Gastrocnemius medialis (tissue), 4 donors: Measurements from ENCODE around the gene CCR5. TPM values are rescaled to one million over a fixed set of nuclear protein-coding genes. Genes with fewer than 3 reads are reported as not detected.

Source experiments
- ATAC-seq, 2 donors: fragments of 150-250 bp; one replicate each; pipeline ENCODE4 v1.9.1; 2016
- DNase-seq, 2 donors: peaks; one replicate each; pipeline ENCODE4 v3.0.0-alpha.2; 2019
- H3K27ac ChIP-seq, 4 donors: fragments of 200-600 bp; sonication (generic); 1 replicate in 1 of 4; 2 replicates in 3 of 4; pipeline ENCODE4 v1.5.1; 2016 to 2018; ENCODE audit warnings: mild to moderate bottlenecking in 2 of 4, moderate library complexity in 1 of 4
- H3K27me3 ChIP-seq, 3 donors: fragments of 200-600 bp; sonication (generic) in 2 of 3; 1 replicate in 1 of 3; 2 replicates in 2 of 3; pipeline versions ENCODE4 v1.5.1 to v1.6.0; 2016 to 2019; ENCODE audit warnings: mild to moderate bottlenecking in 1 of 3, moderate library complexity in 1 of 3
- H3K36me3 ChIP-seq, 2 donors: fragments of 200-600 bp; sonication (generic) in 1 of 2; one replicate each; pipeline ENCODE4 v1.5.1; 2017 to 2018
- H3K4me1 ChIP-seq, 2 donors: fragments of 200-600 bp; sonication (generic) in 1 of 2; one replicate each; pipeline ENCODE4 v1.5.1; 2016 to 2017; ENCODE audit warnings: mild to moderate bottlenecking in 2 of 2
- H3K4me3 ChIP-seq, 4 donors: fragments of 200-600 bp; sonication (generic) in 3 of 4; 1 replicate in 1 of 4; 2 replicates in 3 of 4; pipeline ENCODE4 v1.5.1; 2016 to 2019; ENCODE audit warnings: mild to moderate bottlenecking in 2 of 4
- H3K9me3 ChIP-seq, 3 donors: fragments of 200-600 bp; sonication (generic) in 2 of 3; 1 replicate in 1 of 3; 2 replicates in 2 of 3; pipeline ENCODE4 v1.5.1; 2016 to 2019
- CTCF ChIP-seq, 5 experiments: fragments of 450-650 bp in 3 of 5; fragments of 200-600 bp in 2 of 5; sonication (generic) in 2 of 5; IDR thresholded peaks in 4 of 5; conservative IDR thresholded peaks in 1 of 5; 1 replicate in 4 of 5; 2 replicates in 1 of 5; pipeline ENCODE4 v1.5.1; 2016 to 2019; ENCODE audit warnings: antibody characterized with exemption in 5 of 5, mild to moderate bottlenecking in 3 of 5, moderate library complexity in 3 of 5
- POLR2A ChIP-seq, 2 donors: fragments of 450-650 bp; IDR thresholded peaks; one replicate each; pipeline ENCODE4 v1.6.1; 2017; ENCODE audit warnings: antibody characterized with exemption in 2 of 2, mild to moderate bottlenecking in 2 of 2, moderate library complexity in 2 of 2
- in situ Hi-C, 4 donors: fragments of 200-750 bp; cut with MboI; loops; one replicate each; pipeline versions ENCODE4 v1.15.0 to v1.8.0; 2017; ENCODE audit warnings: low sequenced_read_pairs in 4 of 4
- intact Hi-C: fragments of 100-400 bp; cut with DNase I; formaldehyde crosslinking; loops from one replicate; pipeline ENCODE4 v1.15.1; 2023; ENCODE audit warnings: low total_unique reads
- total RNA-seq, 4 donors: library from RNA; depleted of rRNA; stranded (reverse); fragments of >200 nt; gene quantifications; one replicate each; pipeline versions ENCODE4 v1.1.0 to v1.2.3, GENCODE V29; 2016

Gene CCR5
- total RNA-seq, 4 donors from 2014 or later = 0.07 to 0.20 (median 0.10) TPM; not detected in 1

- H3K4me3 ChIP-seq = no peak overlapping the region
- H3K36me3 ChIP-seq = no peaks in the 10 kb centered on the region
- no peaks in the 10 kb centered on the region for H3K27me3 ChIP-seq
- TF ChIP-seq CTCF (IDR thresholded peaks at IDR 0.05 in 4 of 5, conservative IDR thresholded peaks at IDR 0.05 in 1 of 5) (no peak), POLR2A (IDR thresholded peaks at IDR 0.05) (no peak)
- in situ Hi-C loops = no loop called here
- no peaks in the 10 kb centered on the region for H3K4me1 ChIP-seq
- H3K27ac ChIP-seq = no peak overlapping the region
- ATAC-seq = no peak
- H3K9me3 ChIP-seq = no peaks in the 10 kb centered on the region
- intact Hi-C loops = loop anchor here (10.0 kb wide), 1 partner anchor 138 kb away; no protein-coding TSS in a partner anchor
- DNase-seq = no peak
These were observed 51.9 kb downstream of the CCR5 start for GRCh38 chr3:46422617-46423016.

- Histone ChIP-seq H3K9me3 (no peaks in the 10 kb centered on the region), H3K27me3 (no peaks in the 10 kb centered on the region), H3K36me3 (no peaks in the 10 kb centered on the region), H3K27ac (no peak overlapping the region), H3K4me3 (no peak overlapping the region), H3K4me1 (no peaks in the 10 kb centered on the region)
- DNase-seq = no peak
- TF ChIP-seq CTCF (IDR thresholded peaks at IDR 0.05 in 4 of 5, conservative IDR thresholded peaks at IDR 0.05 in 1 of 5) = no peak
- TF ChIP-seq POLR2A (IDR thresholded peaks at IDR 0.05) = no peak
- intact Hi-C loops = loop anchor here (10.0 kb wide), 1 partner anchor 139 kb away; no protein-coding TSS in a partner anchor
- in situ Hi-C loops = no loop called here
- peak; percentile 25 to 55 for ATAC-seq
These were observed 52.8 kb downstream of the CCR5 start for GRCh38 chr3:46423588-46423987.

Other genes with a start within 250 kb of the CCR5 start
- 1 to 10 TPM in 3 of 4 donors, under 1 TPM in 1; 0.53 to 2.3 (median 1.9) TPM for gene CCR1, start 162.6 kb upstream of the CCR5 start, total RNA-seq
- not detected for gene CCR3, start 128.5 kb upstream of the CCR5 start, total RNA-seq
- gene CCR2, start 16.8 kb upstream of the CCR5 start, total RNA-seq = 1 to 10 TPM in 1 of 4 donors, under 1 TPM in 3; 0.15 to 1.4 (median 0.80) TPM
- gene CCRL2, start 36.3 kb downstream of the CCR5 start, total RNA-seq = 1 to 10 TPM in 2 of 4 donors, under 1 TPM in 2; 0.29 to 2.5 (median 1.7) TPM
- 1 to 10 TPM in 2 of 4 donors, under 1 TPM in 2; 0.62 to 5.1 (median 1.1) TPM for gene LTF, start 94.0 kb downstream of the CCR5 start, total RNA-seq
- gene RTP3, start 127.0 kb downstream of the CCR5 start, total RNA-seq = not detected
- gene LRRC2, start 195.4 kb downstream of the CCR5 start, total RNA-seq = 100 to 1,000 TPM in 1 of 4 donors, 10 to 100 TPM in 3; 72.7 to 103 (median 92.1) TPM
- gene FAM240A, start 241.6 kb downstream of the CCR5 start, total RNA-seq = under 1 TPM in 1 of 4 donors, not detected in 3; 0.18 TPM